ENCODE measurements around the gene FA2H.

- TF ChIP-seq POLR2A (IDR thresholded peaks at IDR 0.05) (no peak), CTCF (IDR thresholded peaks at IDR 0.05) (no peak)
Observed at GRCh38 chr16:74731853-74732477, 42.7 kb downstream of the FA2H start.
